Myometrial cell (primary cell): Measurements from ENCODE around the gene MDGA2. TPM values are rescaled to one million over a fixed set of nuclear protein-coding genes. Genes with fewer than 3 reads are reported as not detected.

Experiments used
- total RNA-seq: library from RNA; depleted of rRNA; stranded (reverse); fragments of >200 nt; gene quantifications from 2 replicates; pipeline ENCODE4 v1.2.3, GENCODE V29; 2015

The MDGA2 gene
- total RNA-seq, result not detected in 2 replicates

DNA sequence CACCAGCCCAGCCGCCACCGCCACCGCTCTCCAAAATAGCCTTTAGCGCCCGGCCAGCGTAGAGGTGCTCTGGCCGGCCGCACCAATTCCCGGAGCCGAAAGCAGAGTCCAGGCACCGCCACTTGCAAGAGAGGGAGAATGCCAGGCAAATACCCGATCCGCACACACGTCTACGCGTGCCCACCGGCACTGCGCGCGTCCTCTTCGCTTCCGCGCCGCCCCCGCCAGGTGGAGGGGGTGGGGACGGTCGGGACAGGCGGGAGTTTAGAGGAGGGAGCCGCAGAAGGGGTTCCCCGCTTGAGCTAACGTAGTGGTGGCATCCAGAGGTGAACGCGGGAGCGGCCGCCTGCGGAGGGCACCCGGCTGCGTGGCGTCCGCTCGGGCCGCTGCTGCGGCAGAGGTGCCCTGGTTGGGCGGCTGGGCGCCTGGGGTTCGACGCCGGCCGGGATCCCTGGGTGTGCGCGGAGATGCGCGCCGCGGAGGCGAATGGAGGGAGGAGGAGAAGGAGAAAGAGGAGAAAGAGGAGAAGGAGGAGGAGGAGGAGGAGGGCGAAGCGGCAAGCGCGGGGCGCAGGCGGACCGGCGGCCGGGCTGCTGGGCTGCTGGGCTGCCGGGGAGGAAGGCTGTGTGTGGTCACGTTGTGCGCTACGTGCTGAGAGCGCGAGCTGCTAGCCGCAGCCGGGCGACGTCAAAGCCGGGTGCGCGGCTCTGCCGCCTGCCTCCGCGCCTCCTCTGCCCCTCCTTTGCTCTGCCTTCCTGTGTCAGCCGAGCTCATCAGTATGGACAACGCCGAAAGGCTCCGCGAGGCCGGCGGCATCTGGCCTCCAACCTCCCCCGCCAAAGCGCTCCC lies at the start of gene MDGA2:
Gene MDGA2, minus strand, starts transcription at position 140 of the 849 bp plus-strand sequence.

